Measurements from ENCODE around the gene RAB11A. TPM values are rescaled to one million over a fixed set of nuclear protein-coding genes. Genes with fewer than 3 reads are reported as not detected.

The RAB11A gene
- total RNA-seq: 170 and 185 TPM in 2 replicates
- 173 TPM for polyA plus RNA-seq (2012)

GRCh38 chr15:65869126-65869953 lies at the start of gene RAB11A:
Gene RAB11A (plus strand): TSS chr15:65869491. CDS start chr15:65869586, 95 bp downstream.
- DNase-seq (ENCODE audit: low read depth): peak; percentile 97

- DNase-seq (ENCODE audit: low read depth): no peak
Measured at GRCh38 chr15:65819563-65819960, 49.7 kb upstream of the RAB11A start.

- DNase-seq (ENCODE audit: low read depth): no peak
Measured at GRCh38 chr15:65821070-65821469, 48.2 kb upstream of the RAB11A start.

GRCh38 chr15:65822316-65822715 lies 47.0 kb upstream of the RAB11A start:
- no peak for DNase-seq (ENCODE audit: low read depth)

GRCh38 chr15:65824031-65824743 lies 45.1 kb upstream of the RAB11A start:
- DNase-seq (ENCODE audit: low read depth): peak; percentile 66

GRCh38 chr15:65824941-65825544 lies 44.2 kb upstream of the RAB11A start:
- DNase-seq (ENCODE audit: low read depth): no peak

- DNase-seq (ENCODE audit: low read depth): no peak
Measured at GRCh38 chr15:65827065-65827464, 42.2 kb upstream of the RAB11A start.

GRCh38 chr15:65828585-65828984 lies 40.7 kb upstream of the RAB11A start:
- no peak for DNase-seq (ENCODE audit: low read depth)

GRCh38 chr15:65829130-65829764 lies 40.0 kb upstream of the RAB11A start:
- DNase-seq (ENCODE audit: low read depth): no peak

GRCh38 chr15:65832549-65833364 lies 36.5 kb upstream of the RAB11A start:
- DNase-seq (ENCODE audit: low read depth): peak; percentile 97

- peak; percentile 40 for DNase-seq (ENCODE audit: low read depth)
Measured at GRCh38 chr15:65833501-65834205, 35.6 kb upstream of the RAB11A start.

- DNase-seq (ENCODE audit: low read depth): no peak
Measured at GRCh38 chr15:65834603-65835282, 34.5 kb upstream of the RAB11A start.

- DNase-seq (ENCODE audit: low read depth): no peak
Measured at GRCh38 chr15:65835447-65835846, 33.8 kb upstream of the RAB11A start.

- DNase-seq (ENCODE audit: low read depth): no peak
Measured at GRCh38 chr15:65836665-65837064, 32.6 kb upstream of the RAB11A start.

GRCh38 chr15:65837301-65838294 lies 31.7 kb upstream of the RAB11A start:
- no peak for DNase-seq (ENCODE audit: low read depth)

- no peak for DNase-seq (ENCODE audit: low read depth)
Measured at GRCh38 chr15:65839354-65839901, 29.9 kb upstream of the RAB11A start.

- no peak for DNase-seq (ENCODE audit: low read depth)
Measured at GRCh38 chr15:65839985-65840384, 29.3 kb upstream of the RAB11A start.
